HCT116 (cell line): ENCODE results near the gene FAR1. TPM values are rescaled to one million over a fixed set of nuclear protein-coding genes. Genes with fewer than 3 reads are reported as not detected.

Source experiments
- ATAC-seq: fragments of 200-7000 bp; cut with Tn5 transposase; 2 replicates; pipeline ENCODE4 v1.9.1; 2020; ENCODE audit warnings: mild to moderate bottlenecking, moderate library complexity
- BruUV-seq: library from RNA; stranded (reverse); fragments of 400-500 nt; replicated peaks from 2 replicates; lab custom pipeline; 2021; lab: Mats Ljungman, UMichigan
- CTCF ChIA-PET: fragments of 300-600 bp; sonication (Branson Sonifier 250); formaldehyde crosslinking; loops from one replicate; lab custom pipeline; 2021; ENCODE audit warnings: antibody characterized with exemption; lab: Charles Lee
- POLR2A ChIA-PET: fragments of 300-600, 350-600 bp; sonication (Branson Sonifier 250); formaldehyde crosslinking; loops from one replicate; lab custom pipeline; 2021; ENCODE audit warnings: antibody characterized with exemption; lab: Charles Lee
- RAD21 ChIA-PET, 2 experiments: fragments of 300-600 bp; sonication (Branson Sonifier 250); formaldehyde crosslinking; loops; one replicate each; lab custom pipeline; 2023; ENCODE audit warnings: low total read pairs in 2 of 2; ENCODE audit not compliant: uncharacterized antibody in 2 of 2, unreplicated experiment in 2 of 2, low non-redundant PET in 1 of 2; lab: Charles Lee
- DNase-seq: peaks from one replicate; pipeline ENCODE4 v3.0.0-alpha.2; 2010; ENCODE audit warnings: low read depth, low spot score
- H2AFZ ChIP-seq: fragments of 200-600 bp; shearing (Covaris generic), sonication (generic); 2 replicates; pipeline ENCODE4 v1.6.1; 2017; ENCODE audit warnings: low read depth, mixed run types, mixed read lengths, antibody characterized with exemption, low read length; ENCODE audit not compliant: poor library complexity, severe bottlenecking
- H3K27ac ChIP-seq: 2 replicates; pipeline ENCODE4 v1.5.1; 2012; ENCODE audit warnings: low read depth, low read length
- H3K27me3 ChIP-seq: fragments of 200-600 bp; sonication (generic); 2 replicates; pipeline ENCODE4 v1.6.1; 2016; ENCODE audit warnings: mixed run types, low read length, mixed read lengths; ENCODE audit not compliant: insufficient read depth
- H3K36me3 ChIP-seq, 2 experiments: fragments of 200-500 bp in 1 of 2; fragments of 200-600 bp in 1 of 2; sonication (Bioruptor generic) in 1 of 2; sonication (generic) in 1 of 2; 2 replicates each; pipeline versions ENCODE4 v1.5.1 to v1.6.1; 2014 to 2016; ENCODE audit warnings: low read length in 2 of 2, inconsistent platforms in 1 of 2, mixed read lengths in 1 of 2, mixed run types in 1 of 2; ENCODE audit not compliant: insufficient read depth in 2 of 2, control insufficient read depth in 1 of 2
- H3K4me1 ChIP-seq, 2 experiments: fragments of 200-600 bp in 1 of 2; sonication (generic) in 1 of 2; 2 replicates each; pipeline versions ENCODE4 v1.5.1 to v1.6.1; 2012 to 2017; ENCODE audit warnings: low read length in 2 of 2, inconsistent platforms in 1 of 2, mild to moderate bottlenecking in 1 of 2, mixed read lengths in 1 of 2, mixed run types in 1 of 2, moderate library complexity in 1 of 2; ENCODE audit not compliant: insufficient read depth in 2 of 2, control insufficient read depth in 1 of 2
- H3K4me2 ChIP-seq: fragments of 200-600 bp; sonication (generic); 2 replicates; pipeline ENCODE4 v1.6.1; 2017; ENCODE audit warnings: mixed run types, low read length, mixed read lengths
- H3K4me3 ChIP-seq, 2 experiments: fragments of 200-600 bp in 1 of 2; sonication (generic) in 1 of 2; replicated peaks in 1 of 2; 2 replicates each; pipeline ENCODE4 v1.5.1; 2011 to 2016; ENCODE audit warnings: low read length in 2 of 2, control low read depth in 1 of 2, low read depth in 1 of 2, mild to moderate bottlenecking in 1 of 2, mixed read lengths in 1 of 2, mixed run types in 1 of 2
- H3K79me2 ChIP-seq: fragments of 200-600 bp; sonication (generic); 2 replicates; pipeline ENCODE4 v1.6.1; 2017; ENCODE audit warnings: mild to moderate bottlenecking, mixed run types, low read length, moderate library complexity, mixed read lengths; ENCODE audit not compliant: insufficient read depth
- H3K9ac ChIP-seq: fragments of 200-600 bp; sonication (generic); 2 replicates; pipeline ENCODE4 v1.6.1; 2016; ENCODE audit warnings: low read length, mixed read lengths
- H3K9me2 ChIP-seq: fragments of 200-600 bp; sonication (generic), shearing (Covaris generic); 2 replicates; pipeline ENCODE4 v1.6.1; 2017; ENCODE audit warnings: mixed run types, mild to moderate bottlenecking, moderate library complexity; ENCODE audit not compliant: insufficient read depth
- H3K9me3 ChIP-seq, 2 experiments: fragments of 200-500 bp in 1 of 2; fragments of 200-600 bp in 1 of 2; sonication (Bioruptor generic) in 1 of 2; sonication (generic) in 1 of 2; 2 replicates each; pipeline ENCODE4 v1.6.1; 2014 to 2017; ENCODE audit warnings: low read length in 2 of 2, mixed read lengths in 2 of 2, inconsistent platforms in 1 of 2, low read depth in 1 of 2, mild to moderate bottlenecking in 1 of 2, mixed run types in 1 of 2, moderate library complexity in 1 of 2; ENCODE audit not compliant: control insufficient read depth in 1 of 2, insufficient read depth in 1 of 2
- H4K20me1 ChIP-seq: fragments of 200-600 bp; sonication (generic), shearing (Covaris generic); 2 replicates; pipeline ENCODE4 v1.6.1; 2017; ENCODE audit warnings: mixed run types, mild to moderate bottlenecking, moderate library complexity; ENCODE audit not compliant: insufficient read depth
- ATF3 ChIP-seq: IDR thresholded peaks from 2 replicates; pipeline ENCODE4 v1.6.1; 2012
- EZH2 ChIP-seq: fragments of 200-600 bp; sonication (generic); IDR thresholded peaks from 2 replicates; pipeline ENCODE4 v1.6.1; 2017; ENCODE audit warnings: antibody characterized with exemption, mixed run types
- FOSL1 ChIP-seq: IDR thresholded peaks from 2 replicates; pipeline ENCODE4 v1.6.1; 2012; ENCODE audit warnings: low read depth
- JUND ChIP-seq: IDR thresholded peaks from 2 replicates; pipeline ENCODE4 v1.6.1; 2012
- POLR2A ChIP-seq: IDR thresholded peaks from 2 replicates; pipeline ENCODE4 v1.7.0; 2011; ENCODE audit warnings: borderline replicate concordance; ENCODE audit not compliant: insufficient read depth, insufficient read length; ENCODE audit errors: extremely low read depth
- POLR2AphosphoS5 ChIP-seq: IDR thresholded peaks from 2 replicates; pipeline ENCODE4 v1.6.1; 2011; ENCODE audit warnings: mild to moderate bottlenecking, low read depth, low read length, moderate library complexity
- REST ChIP-seq: IDR thresholded peaks from 2 replicates; pipeline ENCODE4 v1.6.1; 2012; ENCODE audit warnings: low read depth
- SIN3A ChIP-seq: IDR thresholded peaks from 2 replicates; pipeline ENCODE4 v1.6.1; 2012; ENCODE audit warnings: low read depth
- SP1 ChIP-seq: IDR thresholded peaks from 2 replicates; pipeline ENCODE4 v1.6.1; 2012; ENCODE audit warnings: low read depth
- SRF ChIP-seq: IDR thresholded peaks from 2 replicates; pipeline ENCODE4 v1.6.1; 2012; ENCODE audit warnings: low read depth
- YY1 ChIP-seq: IDR thresholded peaks from 2 replicates; pipeline ENCODE4 v1.6.1; 2011; ENCODE audit warnings: low read length, low read depth, moderate library complexity, mild to moderate bottlenecking; ENCODE audit not compliant: insufficient replicate concordance; ENCODE audit errors: extremely low read depth
- ZBTB33 ChIP-seq: IDR thresholded peaks from 2 replicates; pipeline ENCODE4 v1.6.1; 2011; ENCODE audit warnings: mild to moderate bottlenecking, low read length, moderate library complexity; ENCODE audit not compliant: insufficient replicate concordance; ENCODE audit errors: extremely low read depth
- ZFX ChIP-seq: fragments of 450-650 bp; IDR thresholded peaks from 2 replicates; pipeline ENCODE4 v1.6.1; 2017
- ZNF274 ChIP-seq: fragments of 200-500 bp; sonication (Bioruptor generic); IDR thresholded peaks from 2 replicates; pipeline ENCODE4 v1.6.1; 2014; ENCODE audit warnings: mild to moderate bottlenecking, low read depth, low read length, inconsistent platforms
- intact Hi-C: fragments of 100-400 bp; cut with micrococcal nuclease; formaldehyde crosslinking; loops from 2 replicates; pipeline ENCODE4 v1.10.0; 2022
- total RNA-seq: library from RNA; stranded (reverse); gene quantifications from one replicate; pipeline ENCODE4 v1.2.1, GENCODE V29; 2021; ENCODE audit not compliant: unreplicated experiment

Gene FAR1
- total RNA-seq, 1 experiment from 2014 or later: 74.3 TPM

- TF ChIP-seq ZBTB33: no peak
- TF ChIP-seq YY1: no peak
- no peak for TF ChIP-seq SIN3A
- TF ChIP-seq ZNF274: no peak
These were observed 23.7 kb downstream of the FAR1 start (continued) for GRCh38 chr11:13692172-13692571.

- ChIA-PET RAD21 (no interaction called here), CTCF (no interaction called here), POLR2A (interaction anchor here (1.1 kb wide), 1 partner anchor 16 kb away, joined by 3 read pairs; no protein-coding TSS in a partner anchor)
- Histone ChIP-seq H3K36me3 (peaks cover 0 to 3% of the 10 kb centered on the region in 2 experiments; a peak in 1 of 4 replicates), H3K4me2 (no peak overlapping the region), H4K20me1 (peaks cover 26% of the 10 kb centered on the region; the same call in 1 of the 2 replicates), H3K9me2 (no peaks in the 10 kb centered on the region), H3K9me3 (no peaks in the 10 kb centered on the region), H3K4me1 (no peaks in the 10 kb centered on the region), H3K27ac (no peak overlapping the region), H3K27me3 (no peaks in the 10 kb centered on the region), H2AFZ (no peak overlapping the region), H3K79me2 (peaks cover 84% of the 10 kb centered on the region), H3K4me3 (no peak overlapping the region), H3K9ac (no peak overlapping the region)
- BruUV-seq: no TSS peak
- no peak for DNase-seq
- no peak for ATAC-seq
- intact Hi-C loops: no loop called here
- TF ChIP-seq POLR2AphosphoS5 (no peak), SP1 (no peak), FOSL1 (no peak), JUND (no peak), ZNF274 (no peak), ATF3 (no peak), ZFX (no peak), POLR2A (no peak), SRF (no peak), EZH2 (no peak), REST (no peak)
These were observed 25.6 kb downstream of the FAR1 start for GRCh38 chr11:13694115-13694514.
